Measurements from ENCODE around the gene TTC39C.

Gene TTC39C

GRCh38 chr18:24075767-24076597, 61.4 kb downstream of the TTC39C start:
- no peak for DNase-seq

- no peak for DNase-seq
Observed at GRCh38 chr18:24076950-24077349, 62.4 kb downstream of the TTC39C start.

DNA sequence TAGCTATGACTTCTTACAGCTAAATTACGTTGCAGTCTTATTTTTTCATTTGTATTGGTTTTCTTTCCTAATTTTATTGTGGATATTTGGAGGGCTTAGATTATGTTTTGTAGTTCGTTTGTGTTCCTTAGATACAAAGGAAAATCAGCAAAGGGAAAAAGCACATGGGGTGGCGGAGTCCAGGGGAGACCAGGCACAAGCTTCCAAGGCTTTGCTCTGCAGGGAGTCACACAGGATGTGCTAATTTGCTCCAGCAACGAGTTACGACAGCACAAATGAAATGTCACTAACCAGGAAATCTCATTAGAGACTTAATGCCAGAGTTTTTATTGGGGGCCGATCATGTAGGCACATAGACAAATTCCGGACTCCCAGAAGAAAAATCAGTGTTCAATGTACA, 63.8 kb downstream of the TTC39C start:
- DNase-seq, result no peak

- DNase-seq, result no peak
Observed at GRCh38 chr18:24080861-24081260, 66.3 kb downstream of the TTC39C start.

DNA sequence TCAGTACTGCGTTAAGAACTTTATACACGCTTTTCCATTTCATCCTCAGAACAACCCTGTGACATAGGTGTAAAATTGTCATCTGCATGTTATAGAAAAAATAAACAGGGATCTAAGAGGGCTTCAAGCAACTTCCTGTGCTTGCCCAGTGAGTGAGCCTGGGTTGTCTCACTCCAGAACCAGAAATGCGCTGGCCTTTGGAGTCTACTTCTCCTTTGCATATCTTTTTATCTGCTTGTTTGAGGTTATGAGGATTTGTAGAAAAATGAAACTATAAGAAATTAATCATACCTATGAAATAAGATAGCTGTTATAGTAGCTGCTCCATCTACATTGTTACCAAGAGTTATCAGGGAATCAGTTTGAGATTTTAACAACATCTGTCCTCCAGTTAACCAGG, 69.0 kb downstream of the TTC39C start:
- no peak for DNase-seq

- DNase-seq, result no peak
Observed at GRCh38 chr18:24086082-24086481, 71.5 kb downstream of the TTC39C start.

DNA sequence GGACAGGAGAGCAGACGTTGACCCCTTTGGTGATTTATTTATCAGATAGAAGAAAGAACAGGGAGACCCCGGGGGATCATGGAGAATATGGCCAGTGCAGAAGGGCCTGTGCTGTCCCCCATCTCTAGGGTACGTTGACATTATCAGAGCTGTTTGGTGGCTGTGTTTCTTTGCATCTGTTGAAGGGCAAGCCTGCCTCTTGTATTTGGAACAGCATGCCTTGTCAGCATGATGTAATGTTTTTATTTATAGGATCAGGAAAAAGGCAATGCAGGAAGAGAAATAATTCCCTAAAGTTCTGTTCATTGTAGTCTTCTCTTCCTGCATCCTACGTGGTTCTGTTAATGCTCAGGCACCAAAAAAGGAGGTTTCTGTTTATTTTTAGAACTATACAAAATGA, 74.5 kb downstream of the TTC39C start:
- peak in 2 of 56 donors; percentile 5 to 11 for DNase-seq

DNA sequence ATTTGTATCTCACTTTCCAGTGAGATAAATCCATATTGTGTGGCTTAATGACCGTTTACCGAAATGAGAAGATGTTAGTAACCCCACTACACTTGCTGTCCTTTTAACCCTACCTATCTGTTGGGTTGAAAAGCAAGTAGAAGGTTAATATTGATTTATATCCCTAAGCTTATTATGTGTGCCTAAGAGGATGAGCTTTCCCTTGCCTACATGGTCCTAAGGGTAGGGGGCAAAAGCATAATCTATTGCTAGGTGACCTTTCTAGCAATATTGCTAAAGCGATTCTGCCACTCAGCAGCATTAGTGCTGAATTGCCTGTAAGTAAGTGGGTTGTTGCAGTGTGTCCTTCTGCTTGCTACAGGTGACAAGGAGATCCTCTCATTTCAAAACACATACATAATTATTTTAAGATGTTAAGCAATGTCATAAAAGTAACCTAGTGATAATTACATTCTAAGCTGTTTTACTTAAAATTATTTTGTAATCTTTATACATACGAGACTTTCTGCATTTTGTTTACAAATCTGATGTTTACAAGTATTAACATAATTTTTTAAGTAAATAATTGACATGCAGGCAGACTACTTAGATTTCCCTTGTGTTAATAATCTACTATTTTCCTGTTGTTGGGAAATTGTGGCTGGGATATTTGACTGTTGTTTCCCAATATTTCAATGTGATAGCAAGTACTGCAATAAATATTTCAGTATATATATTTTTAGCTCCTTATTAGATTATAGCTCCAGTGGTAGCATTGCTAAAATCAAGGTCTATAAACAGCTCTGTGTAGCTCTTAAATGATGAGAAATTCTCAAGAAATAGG, 75.2 kb downstream of the TTC39C start:
- DNase-seq, result no peak

GRCh38 chr18:24090876-24091275, 76.3 kb downstream of the TTC39C start:
- no peak for DNase-seq

- DNase-seq, result no peak
Observed at GRCh38 chr18:24094561-24094960, 80.0 kb downstream of the TTC39C start.

DNA sequence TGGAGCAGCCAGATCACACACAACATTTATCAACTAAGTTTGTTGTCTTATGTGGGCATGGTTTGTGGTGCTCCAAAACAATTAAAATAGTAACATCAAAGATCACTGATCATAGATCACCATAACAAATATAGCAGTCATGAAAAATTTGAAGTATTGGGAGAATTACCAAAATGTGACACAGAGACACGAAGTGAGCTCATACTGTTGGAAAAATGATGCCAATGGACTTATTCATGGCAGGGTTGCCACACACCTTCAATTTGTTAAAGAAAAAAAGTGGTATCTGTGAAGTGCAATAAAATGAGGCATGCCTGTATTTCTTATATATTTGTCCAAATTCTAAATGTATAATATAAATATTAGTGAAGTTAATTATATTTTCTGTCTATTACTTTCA, 81.4 kb downstream of the TTC39C start:
- no peak for DNase-seq

DNA sequence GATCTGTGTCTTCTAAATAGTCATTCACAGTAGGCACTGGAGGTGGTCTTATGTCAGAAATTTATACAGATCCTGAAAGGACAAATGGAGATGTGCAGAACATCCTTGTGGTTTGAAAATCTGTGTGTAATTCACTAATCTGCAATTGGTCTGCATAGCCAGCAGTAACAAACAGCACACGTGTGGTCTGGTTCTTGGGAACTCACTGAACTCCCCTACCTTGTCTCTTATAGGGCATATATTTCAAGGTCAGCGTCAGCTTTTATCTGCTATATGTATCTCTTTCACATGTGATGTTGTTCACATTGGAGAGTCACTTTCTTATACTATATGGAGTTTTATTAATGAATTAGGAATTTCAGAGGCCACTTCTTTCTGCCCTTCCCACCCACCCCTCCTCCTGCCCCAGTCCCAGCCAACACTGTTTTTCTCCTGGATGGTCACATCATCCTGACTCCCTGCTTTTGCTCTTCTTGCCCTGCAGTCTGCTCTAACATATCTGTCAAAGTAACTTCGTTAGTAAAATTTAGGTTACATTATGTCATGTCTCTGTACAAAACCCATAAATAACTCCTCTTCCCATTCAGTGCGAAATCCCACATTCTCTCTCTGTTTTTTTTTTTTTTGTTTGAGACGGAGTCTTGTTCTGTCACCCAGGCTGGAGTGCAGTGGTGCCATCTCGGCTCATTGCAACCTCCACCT, 88.9 kb downstream of the TTC39C start:
- no peak for DNase-seq

- no peak for DNase-seq
Observed at GRCh38 chr18:24104486-24104885, 89.9 kb downstream of the TTC39C start.

DNA sequence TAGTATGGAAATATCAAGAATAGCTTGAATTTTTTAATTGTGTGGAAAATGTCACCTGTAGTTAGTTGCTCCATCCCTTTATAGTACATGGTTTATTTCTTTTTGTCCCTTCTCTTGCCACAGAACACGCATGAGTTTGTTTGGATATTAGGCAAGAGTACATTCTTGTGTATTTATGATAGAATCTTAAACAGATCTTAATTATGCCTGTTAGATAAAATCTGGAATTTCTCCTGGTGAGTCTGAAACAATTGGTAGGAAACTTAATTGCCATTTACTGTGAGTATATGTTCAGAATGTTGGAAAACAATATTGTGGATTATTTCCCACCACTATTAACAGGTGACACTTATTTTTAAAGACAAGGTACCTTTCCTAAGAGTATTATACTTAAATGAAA, 94.1 kb downstream of the TTC39C start:
- no peak for DNase-seq

DNA sequence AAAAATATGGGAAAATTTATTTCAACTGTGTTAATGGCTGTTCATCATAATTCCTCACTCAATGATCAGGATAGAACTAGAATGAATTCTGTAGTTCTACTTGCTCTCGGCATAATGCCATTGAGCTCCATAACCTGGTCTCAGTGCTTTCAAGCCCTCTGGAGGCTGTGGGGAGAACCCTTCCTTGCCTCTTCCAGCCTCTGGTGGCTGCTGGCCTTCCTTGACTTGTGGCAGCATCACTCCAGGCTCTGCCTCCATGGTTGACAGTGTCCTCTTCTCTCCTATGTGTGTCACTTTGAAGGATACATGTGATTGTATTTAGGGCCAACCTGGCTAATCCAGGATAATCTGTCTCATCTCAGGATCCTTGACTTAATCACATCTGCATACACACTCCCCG, 97.4 kb downstream of the TTC39C start:
- no peak for DNase-seq

GRCh38 chr18:24112464-24112863, 97.9 kb downstream of the TTC39C start:
- no peak for DNase-seq

DNA sequence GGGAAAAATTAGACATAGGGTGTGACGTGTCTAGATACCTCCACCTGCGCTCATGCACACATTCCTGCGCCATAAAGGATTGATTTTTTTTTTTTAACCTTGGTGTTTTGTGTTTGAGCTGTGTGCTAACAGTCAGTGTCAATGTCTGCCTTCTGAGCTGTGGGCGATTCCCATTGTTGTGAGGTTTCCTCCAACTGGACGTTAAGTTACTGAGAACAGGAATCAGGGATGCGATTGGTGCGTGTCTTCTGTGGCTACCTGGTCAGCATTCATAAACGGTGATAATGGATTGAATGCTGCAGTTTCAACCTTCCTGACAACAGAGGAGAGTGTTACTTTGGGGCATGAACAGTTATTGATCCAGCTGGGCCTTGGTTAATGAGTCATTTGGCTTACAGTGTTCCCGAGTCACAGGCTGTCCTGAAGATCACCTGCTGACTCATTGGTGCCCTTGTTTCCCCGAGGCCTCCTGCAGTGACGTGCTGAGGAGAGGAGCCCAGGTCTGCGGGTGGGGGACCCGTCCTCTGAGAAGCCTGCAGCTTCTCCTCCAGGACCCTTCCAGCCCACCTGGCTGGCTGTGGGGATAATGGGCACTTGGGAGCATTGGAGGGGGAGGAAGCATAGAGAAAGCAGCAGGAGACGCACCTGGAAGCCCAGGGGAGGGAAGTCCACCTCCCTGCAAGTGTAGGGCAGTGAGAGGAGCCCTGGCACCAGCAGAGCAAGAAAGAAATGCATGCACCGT, 98.5 kb downstream of the TTC39C start:
- no peak for DNase-seq

DNA sequence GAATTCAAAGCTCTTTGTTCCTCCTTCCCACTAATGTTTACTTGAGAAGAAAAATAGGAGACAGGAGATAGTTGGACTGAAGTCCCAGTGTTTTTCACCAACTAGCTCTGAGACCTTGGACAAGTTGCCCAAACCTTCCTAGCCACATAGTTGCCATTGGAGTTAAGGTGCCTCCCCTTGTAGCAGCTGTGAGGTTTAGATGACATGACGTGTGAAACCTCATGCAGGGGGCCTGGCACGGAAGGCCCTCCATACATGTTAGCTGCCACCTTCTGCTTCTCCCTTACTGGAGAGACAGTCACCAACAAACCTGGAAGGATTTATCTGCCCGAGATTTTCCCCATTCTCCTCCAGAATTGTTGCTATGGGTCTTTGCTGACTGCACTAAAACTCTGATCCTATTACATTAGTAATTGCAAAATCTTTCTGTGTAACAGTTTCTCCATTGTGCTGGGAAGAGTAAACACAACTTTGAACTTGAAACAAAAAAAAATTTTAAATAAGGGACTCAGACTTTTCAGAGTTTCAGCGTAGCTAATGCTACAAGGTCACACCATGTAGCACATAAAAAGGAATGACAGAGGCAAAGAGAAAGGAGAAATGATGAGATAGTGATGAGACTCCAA, 100.5 kb downstream of the TTC39C start:
- DNase-seq, result no peak

GRCh38 chr18:24115628-24116027, 101.1 kb downstream of the TTC39C start:
- no peak for DNase-seq

DNA sequence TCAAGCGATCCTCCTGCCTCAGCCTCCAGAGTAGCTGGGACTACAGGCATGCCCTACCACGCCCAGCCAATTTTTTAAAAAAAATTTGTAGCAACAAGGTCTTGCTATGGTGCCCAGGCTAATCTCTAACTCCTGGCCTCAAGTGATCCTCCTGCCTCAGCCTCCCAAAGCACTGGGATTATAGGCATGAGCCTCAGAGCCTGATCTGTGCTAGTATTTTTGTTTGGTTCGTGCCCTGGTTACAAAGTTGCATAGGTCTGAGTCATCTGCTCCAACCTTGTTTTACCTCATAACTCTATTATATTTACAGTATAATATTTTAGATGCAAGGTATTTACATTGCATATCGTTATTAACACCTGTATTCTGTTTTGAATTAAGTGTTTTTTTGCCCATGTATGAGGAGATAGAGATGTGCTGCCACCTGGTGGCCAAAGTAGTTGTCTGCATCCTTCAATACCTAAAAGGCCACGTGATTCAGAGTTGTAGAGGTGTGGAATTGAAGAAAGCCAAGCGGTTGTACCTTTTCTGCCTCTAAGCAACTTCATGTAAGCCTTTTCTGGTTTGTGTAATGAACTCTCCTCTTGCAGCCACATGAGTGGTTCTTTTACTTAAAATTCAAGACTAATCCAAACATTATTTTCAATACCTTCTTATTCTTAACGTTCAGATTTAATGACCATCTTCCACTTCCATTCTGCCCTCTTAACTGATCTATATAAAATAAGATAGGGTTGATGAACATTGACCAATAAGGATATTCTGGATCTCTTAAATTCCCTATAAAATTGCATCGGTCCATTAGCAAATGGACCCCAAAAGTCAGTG, 104.4 kb downstream of the TTC39C start:
- peak in 37 of 56 donors; percentile 2 to 79 (median 25) for DNase-seq
